Mesendoderm (in vitro differentiated cells): ENCODE measurements around the gene HDAC11.
A peak's percentile ranks its signal among the peaks of the same experiment; 100 is the strongest.

Experiments
- DNase-seq: peaks from one replicate; pipeline ENCODE4 v3.0.0; 2013
- H2AK5ac ChIP-seq: 2 replicates; pipeline ENCODE4 v1.6.1; 2013; ENCODE audit warnings: low read length, inconsistent platforms
- H2BK120ac ChIP-seq: 2 replicates; pipeline ENCODE4 v1.6.1; 2013; ENCODE audit warnings: low read depth, mild to moderate bottlenecking, low read length, moderate library complexity, mixed read lengths
- H2BK15ac ChIP-seq: replicated peaks from 2 replicates; pipeline ENCODE4 v1.6.1; 2013; ENCODE audit warnings: low read depth, mild to moderate bottlenecking, moderate library complexity
- H2BK5ac ChIP-seq: 2 replicates; pipeline ENCODE4 v1.6.1; 2013; ENCODE audit warnings: low read length, inconsistent platforms
- H3K18ac ChIP-seq: 2 replicates; pipeline ENCODE4 v1.6.1; 2013; ENCODE audit warnings: mild to moderate bottlenecking, low read length, mixed read lengths
- H3K23ac ChIP-seq: one replicate; pipeline ENCODE4 v1.6.1; 2013; ENCODE audit warnings: low read length
- H3K27ac ChIP-seq: 2 replicates; pipeline ENCODE4 v1.5.1; 2013; ENCODE audit warnings: low read depth, mild to moderate bottlenecking, inconsistent platforms, low read length, moderate library complexity
- H3K27me3 ChIP-seq: 2 replicates; pipeline ENCODE4 v1.6.1; 2013; ENCODE audit warnings: low read length, control low read depth, mild to moderate bottlenecking, inconsistent platforms; ENCODE audit not compliant: insufficient read depth, poor library complexity
- H3K36me3 ChIP-seq: 2 replicates; pipeline ENCODE4 v1.6.1; 2013; ENCODE audit warnings: low read length, inconsistent platforms; ENCODE audit not compliant: control insufficient read depth, insufficient read depth
- H3K4ac ChIP-seq: one replicate; pipeline ENCODE4 v1.6.1; 2013; ENCODE audit warnings: low read depth, mild to moderate bottlenecking, low read length, moderate library complexity
- H3K4me1 ChIP-seq: 2 replicates; pipeline ENCODE4 v1.6.1; 2013; ENCODE audit warnings: low read depth, low read length, inconsistent platforms; ENCODE audit not compliant: control insufficient read depth
- H3K4me2 ChIP-seq: 2 replicates; pipeline ENCODE4 v1.6.1; 2013; ENCODE audit warnings: low read length
- H3K4me3 ChIP-seq: 2 replicates; pipeline ENCODE4 v1.5.1; 2013; ENCODE audit warnings: mild to moderate bottlenecking, low read length
- H3K56ac ChIP-seq: one replicate; pipeline ENCODE4 v1.6.1; 2013; ENCODE audit warnings: low read length
- H3K79me1 ChIP-seq: 2 replicates; pipeline ENCODE4 v1.6.1; 2013; ENCODE audit warnings: low read length, inconsistent platforms
- H3K79me2 ChIP-seq: 2 replicates; pipeline ENCODE4 v1.6.1; 2013; ENCODE audit warnings: mild to moderate bottlenecking, low read length; ENCODE audit not compliant: control insufficient read depth, insufficient read depth
- H3K9ac ChIP-seq: 2 replicates; pipeline ENCODE4 v1.6.1; 2013; ENCODE audit warnings: low read length, inconsistent platforms
- H4K5ac ChIP-seq: one replicate; pipeline ENCODE4 v1.6.1; 2013; ENCODE audit warnings: low read length
- H4K8ac ChIP-seq: one replicate; pipeline ENCODE4 v1.6.1; 2013; ENCODE audit warnings: low read depth, mild to moderate bottlenecking, control low read depth, low read length, moderate library complexity
- WGBS: extraction: QIAGEN DNeasy Blood & Tissue Kit; methylation state at CpG from one replicate; pipeline ENCODE4 v1.1.7; 2013; ENCODE audit warnings: low lambda C conversion rate, missing lambda C conversion rate; ENCODE audit not compliant: insufficient coverage; ENCODE audit errors: extremely low coverage; 5-methylcytosine and 5-hydroxymethylcytosine counted together

The HDAC11 gene

DNA sequence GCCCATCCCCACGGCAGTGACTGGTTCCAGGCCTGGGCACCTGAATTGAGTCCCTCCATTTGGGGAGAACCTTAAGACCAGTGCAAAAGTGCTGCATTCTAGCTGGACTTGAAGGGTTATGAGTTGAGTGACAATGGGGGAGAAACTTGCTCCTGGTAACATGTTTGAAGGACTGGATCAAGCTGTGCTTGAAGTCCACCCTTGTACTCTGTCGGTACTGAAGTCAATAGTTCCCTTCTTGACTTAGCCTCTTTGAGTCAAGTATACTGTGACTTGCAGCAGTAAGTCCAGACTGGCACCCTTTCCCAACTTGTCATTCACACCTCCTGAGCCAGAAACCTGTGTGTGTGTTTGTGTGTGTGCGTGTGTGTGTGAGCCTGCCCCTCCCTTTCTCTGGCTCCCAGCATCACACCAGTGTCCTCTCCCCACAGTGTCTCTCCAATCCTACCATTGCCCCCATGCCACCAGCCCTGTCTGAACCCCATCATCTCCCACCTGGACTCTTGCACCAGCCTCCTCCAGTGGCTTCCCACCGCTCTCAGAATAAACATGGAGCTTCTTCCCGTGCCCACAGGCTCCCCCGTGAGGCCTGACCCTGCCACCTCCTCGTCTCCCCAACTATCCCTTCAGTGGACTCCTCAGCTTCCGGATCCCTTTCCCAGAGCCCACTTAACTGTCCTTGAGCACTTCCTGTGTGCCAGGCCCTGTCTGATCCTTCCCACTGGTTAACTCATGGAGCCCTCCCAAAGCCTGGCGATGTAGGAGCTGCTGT is 58.6 kb downstream of the HDAC11 start:
- Histone ChIP-seq H3K4me1 (no peaks in the 10 kb centered on the region), H3K27ac (no peak overlapping the region), H3K79me2 (no peaks in the 10 kb centered on the region), H3K4ac (no peak overlapping the region), H3K4me3 (no peak overlapping the region), H2BK120ac (no peak overlapping the region), H3K27me3 (no peaks in the 10 kb centered on the region), H3K23ac (no peak overlapping the region), H4K5ac (no peak overlapping the region), H3K9ac (no peak overlapping the region), H3K36me3 (no peaks in the 10 kb centered on the region), H3K4me2 (no peak overlapping the region), H3K56ac (peak overlapping the region; percentile 22), H3K79me1 (no peaks in the 10 kb centered on the region), H3K18ac (no peak overlapping the region), H4K8ac (no peak overlapping the region), H2AK5ac (no peak overlapping the region), H2BK5ac (no peak overlapping the region), H2BK15ac (no peak overlapping the region)
- WGBS = no CpG with 5 or more reads among the region's 9 CpGs
- DNase-seq = no peak

DNA sequence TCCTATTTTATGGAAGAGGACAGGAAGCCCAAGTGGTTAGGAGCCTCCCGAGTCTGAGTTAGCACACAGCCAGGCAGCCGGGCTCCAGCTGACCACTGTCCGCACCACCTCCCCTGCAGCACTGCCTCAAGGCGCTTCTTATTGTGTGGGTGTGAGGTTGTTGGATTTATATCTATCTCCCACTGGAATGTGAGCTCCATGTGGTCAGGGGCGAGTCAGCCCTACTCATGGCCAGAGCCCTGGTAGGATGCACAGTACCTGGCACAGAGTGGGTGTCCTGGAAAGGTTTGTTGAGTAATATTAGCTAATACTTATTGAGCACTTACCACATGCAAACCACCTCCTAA is 59.2 kb downstream of the HDAC11 start:
- H2BK5ac ChIP-seq = no peak overlapping the region
- no peak overlapping the region for H3K4me2 ChIP-seq
- H3K4ac ChIP-seq = no peak overlapping the region
- no peak overlapping the region for H4K8ac ChIP-seq
- H3K79me1 ChIP-seq = no peaks in the 10 kb centered on the region
- no peaks in the 10 kb centered on the region for H3K4me1 ChIP-seq
- no peaks in the 10 kb centered on the region for H3K27me3 ChIP-seq
- H3K4me3 ChIP-seq = no peak overlapping the region
- H3K36me3 ChIP-seq = no peaks in the 10 kb centered on the region
- H3K27ac ChIP-seq = no peak overlapping the region
- H3K18ac ChIP-seq = no peak overlapping the region
- H2AK5ac ChIP-seq = no peak overlapping the region
- H3K9ac ChIP-seq = no peak overlapping the region
- WGBS = no CpG with 5 or more reads among the region's 5 CpGs
- H3K56ac ChIP-seq = peak overlapping the region; percentile 22
- H2BK15ac ChIP-seq = no peak overlapping the region
- no peak overlapping the region for H2BK120ac ChIP-seq
- no peak overlapping the region for H4K5ac ChIP-seq
- H3K79me2 ChIP-seq = no peaks in the 10 kb centered on the region
- no peak overlapping the region for H3K23ac ChIP-seq
- DNase-seq = no peak

DNA sequence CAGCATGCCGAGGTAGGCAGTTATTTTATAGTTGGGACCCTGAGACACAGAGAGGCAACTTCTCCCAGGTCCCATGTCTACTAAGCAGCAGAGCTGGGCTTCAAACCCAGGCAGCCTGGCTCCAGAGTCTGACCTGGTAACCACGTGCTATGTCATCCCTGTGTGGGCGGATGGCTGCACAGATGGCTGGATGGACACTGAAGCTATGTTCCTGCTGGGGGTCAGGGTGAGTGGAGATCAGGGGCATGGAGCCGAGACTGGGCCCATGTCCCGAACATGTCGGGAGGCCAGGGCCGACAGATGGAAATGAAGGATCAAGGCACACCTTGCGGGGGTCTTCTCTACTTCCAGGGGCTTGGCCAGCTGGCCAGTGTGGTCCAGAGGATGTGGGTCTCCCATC is 59.6 kb downstream of the HDAC11 start:
- DNase-seq = no peak
- no peak overlapping the region for H3K9ac ChIP-seq
- H4K5ac ChIP-seq = no peak overlapping the region
- H2BK120ac ChIP-seq = no peak overlapping the region
- no peak overlapping the region for H3K4me2 ChIP-seq
- H3K36me3 ChIP-seq = no peaks in the 10 kb centered on the region
- no peak overlapping the region for H4K8ac ChIP-seq
- H3K79me2 ChIP-seq = no peaks in the 10 kb centered on the region
- no peak overlapping the region for H2AK5ac ChIP-seq
- H2BK5ac ChIP-seq = no peak overlapping the region
- H3K27ac ChIP-seq = no peak overlapping the region
- H3K56ac ChIP-seq = no peak overlapping the region
- no peak overlapping the region for H3K23ac ChIP-seq
- no peak overlapping the region for H2BK15ac ChIP-seq
- no peak overlapping the region for H3K4ac ChIP-seq
- no peak overlapping the region for H3K4me3 ChIP-seq
- no CpG with 5 or more reads among the region's 8 CpGs for WGBS
- H3K27me3 ChIP-seq = no peaks in the 10 kb centered on the region
- no peaks in the 10 kb centered on the region for H3K79me1 ChIP-seq
- no peaks in the 10 kb centered on the region for H3K4me1 ChIP-seq
- no peak overlapping the region for H3K18ac ChIP-seq

DNA sequence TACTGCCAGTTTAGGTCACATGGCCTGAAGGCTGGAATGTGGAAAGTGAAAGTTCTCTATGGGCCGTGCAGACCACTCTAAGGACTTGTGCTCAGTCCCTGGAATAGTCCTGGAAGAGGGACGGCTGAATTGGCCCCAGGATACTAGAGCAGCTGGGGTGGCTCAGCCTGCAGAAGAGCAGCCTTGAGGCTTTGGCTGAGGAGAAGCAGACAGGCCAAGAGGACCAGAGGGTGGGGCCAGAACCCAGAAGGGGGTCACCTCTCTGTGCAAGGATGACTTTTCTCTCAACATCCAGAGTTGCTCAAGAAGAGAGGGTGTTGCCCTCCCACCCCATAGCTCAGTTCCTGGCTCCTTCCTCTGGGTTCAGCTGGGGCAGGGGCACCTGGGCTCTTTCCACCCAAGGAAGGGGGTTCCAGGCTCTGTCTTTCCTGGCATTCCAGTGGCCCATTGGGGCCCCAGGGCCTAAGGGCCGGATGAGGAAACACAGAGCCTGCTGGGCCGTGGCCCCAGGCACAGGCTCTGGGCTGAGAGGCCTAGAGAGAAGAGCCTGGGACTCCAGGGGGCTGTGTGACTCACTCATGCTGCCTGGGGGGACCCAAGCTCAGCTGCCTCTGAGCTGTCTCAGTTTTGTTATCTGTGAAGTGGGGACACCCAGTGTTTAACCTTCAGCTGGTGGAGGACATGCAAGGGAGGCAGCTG is 60.3 kb downstream of the HDAC11 start:
- Histone ChIP-seq H3K36me3 (no peaks in the 10 kb centered on the region), H3K27me3 (no peaks in the 10 kb centered on the region), H2BK5ac (no peak overlapping the region), H3K4ac (no peak overlapping the region), H3K18ac (no peak overlapping the region), H3K23ac (no peak overlapping the region), H3K79me1 (no peaks in the 10 kb centered on the region), H4K5ac (no peak overlapping the region), H2BK120ac (no peak overlapping the region), H3K4me2 (no peak overlapping the region), H3K27ac (no peak overlapping the region), H3K4me1 (no peaks in the 10 kb centered on the region), H3K4me3 (no peak overlapping the region), H3K9ac (no peak overlapping the region), H3K79me2 (no peaks in the 10 kb centered on the region), H2BK15ac (no peak overlapping the region), H2AK5ac (no peak overlapping the region), H4K8ac (no peak overlapping the region), H3K56ac (no peak overlapping the region)
- WGBS = no CpG with 5 or more reads among the region's 4 CpGs
- no peak for DNase-seq

DNA sequence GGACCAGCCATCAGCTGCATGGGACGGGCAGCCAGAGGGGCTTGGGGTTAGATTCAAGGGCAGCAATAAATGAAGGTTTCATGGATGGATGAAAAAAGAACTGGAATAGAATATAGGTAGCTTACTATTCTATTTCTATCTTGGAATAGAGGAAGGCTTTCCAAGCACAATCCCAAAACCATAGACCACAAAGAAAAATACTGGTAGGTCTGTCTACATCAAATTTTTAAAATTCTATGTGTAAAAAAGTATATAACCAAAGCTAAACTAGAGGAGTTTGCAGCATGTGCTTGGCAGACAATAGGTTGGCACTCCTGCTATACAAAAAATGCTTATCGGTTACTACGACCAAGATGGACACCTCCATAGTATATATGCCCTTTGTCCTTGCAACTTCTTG is 61.6 kb downstream of the HDAC11 start:
- H3K79me1 ChIP-seq = no peaks in the 10 kb centered on the region
- H4K8ac ChIP-seq = no peak overlapping the region
- H3K79me2 ChIP-seq = no peaks in the 10 kb centered on the region
- H4K5ac ChIP-seq = no peak overlapping the region
- no peaks in the 10 kb centered on the region for H3K36me3 ChIP-seq
- DNase-seq = no peak
- no CpG with 5 or more reads among the region's 3 CpGs for WGBS
- no peak overlapping the region for H3K56ac ChIP-seq
- H3K18ac ChIP-seq = no peak overlapping the region
- H3K9ac ChIP-seq = no peak overlapping the region
- H2BK120ac ChIP-seq = no peak overlapping the region
- H2BK15ac ChIP-seq = no peak overlapping the region
- peaks cover 8% of the 10 kb centered on the region for H3K4me1 ChIP-seq
- H3K4ac ChIP-seq = no peak overlapping the region
- no peak overlapping the region for H3K23ac ChIP-seq
- no peak overlapping the region for H2BK5ac ChIP-seq
- no peak overlapping the region for H2AK5ac ChIP-seq
- H3K4me2 ChIP-seq = no peak overlapping the region
- H3K27me3 ChIP-seq = no peaks in the 10 kb centered on the region
- no peak overlapping the region for H3K27ac ChIP-seq
- H3K4me3 ChIP-seq = no peak overlapping the region
